OCI-M1 (cell line): ENCODE data around the gene TMEM92.
"Not testable (repeated sequence)": the region's sequence is repeated elsewhere in the genome, so short reads cannot be mapped to it uniquely, and the experiment has no call there.

Source experiments
- DNase-seq: peaks from one replicate; lab custom pipeline; 2025; lab: John Stamatoyannopoulos, UW

The TMEM92 gene

DNA sequence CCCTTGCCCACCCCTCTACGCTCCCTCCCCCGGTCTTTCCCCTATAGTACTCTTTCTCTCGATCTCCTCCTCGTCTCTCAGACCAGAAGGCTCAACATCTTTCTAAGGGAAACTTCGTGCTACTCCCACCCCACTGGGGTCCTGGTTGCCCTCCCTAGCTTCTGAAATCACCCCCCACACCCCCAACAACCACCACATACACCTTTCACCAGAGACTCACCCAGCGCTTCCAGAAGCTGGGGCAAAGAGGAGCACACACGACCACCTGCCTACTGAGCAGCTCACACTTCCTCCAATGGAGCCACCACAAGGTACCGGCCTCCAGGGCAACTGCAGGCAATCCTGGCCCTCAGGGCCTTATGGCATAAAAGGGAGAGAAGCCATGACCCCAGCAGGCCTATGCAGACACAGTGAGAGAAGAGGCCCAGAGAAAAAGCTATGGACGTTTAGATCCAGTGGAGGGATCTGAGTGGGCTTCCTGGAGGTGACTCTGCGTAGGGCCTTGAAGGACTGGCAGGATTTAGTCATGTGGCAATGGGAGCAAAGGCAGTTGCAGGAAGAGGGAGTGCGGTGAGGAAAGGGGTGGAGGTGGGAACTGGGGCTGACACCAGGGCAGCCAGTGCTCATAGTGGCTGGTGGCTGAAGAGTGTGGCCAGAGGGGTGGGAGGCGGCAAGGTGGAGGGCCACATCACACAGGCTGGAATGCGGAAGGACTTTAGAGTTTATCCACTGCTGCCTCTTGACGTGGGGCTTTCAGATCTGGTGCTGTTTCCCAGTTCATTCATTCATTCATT lies 12.1 kb upstream of the TMEM92 start:
- DNase-seq, result no peak

DNA sequence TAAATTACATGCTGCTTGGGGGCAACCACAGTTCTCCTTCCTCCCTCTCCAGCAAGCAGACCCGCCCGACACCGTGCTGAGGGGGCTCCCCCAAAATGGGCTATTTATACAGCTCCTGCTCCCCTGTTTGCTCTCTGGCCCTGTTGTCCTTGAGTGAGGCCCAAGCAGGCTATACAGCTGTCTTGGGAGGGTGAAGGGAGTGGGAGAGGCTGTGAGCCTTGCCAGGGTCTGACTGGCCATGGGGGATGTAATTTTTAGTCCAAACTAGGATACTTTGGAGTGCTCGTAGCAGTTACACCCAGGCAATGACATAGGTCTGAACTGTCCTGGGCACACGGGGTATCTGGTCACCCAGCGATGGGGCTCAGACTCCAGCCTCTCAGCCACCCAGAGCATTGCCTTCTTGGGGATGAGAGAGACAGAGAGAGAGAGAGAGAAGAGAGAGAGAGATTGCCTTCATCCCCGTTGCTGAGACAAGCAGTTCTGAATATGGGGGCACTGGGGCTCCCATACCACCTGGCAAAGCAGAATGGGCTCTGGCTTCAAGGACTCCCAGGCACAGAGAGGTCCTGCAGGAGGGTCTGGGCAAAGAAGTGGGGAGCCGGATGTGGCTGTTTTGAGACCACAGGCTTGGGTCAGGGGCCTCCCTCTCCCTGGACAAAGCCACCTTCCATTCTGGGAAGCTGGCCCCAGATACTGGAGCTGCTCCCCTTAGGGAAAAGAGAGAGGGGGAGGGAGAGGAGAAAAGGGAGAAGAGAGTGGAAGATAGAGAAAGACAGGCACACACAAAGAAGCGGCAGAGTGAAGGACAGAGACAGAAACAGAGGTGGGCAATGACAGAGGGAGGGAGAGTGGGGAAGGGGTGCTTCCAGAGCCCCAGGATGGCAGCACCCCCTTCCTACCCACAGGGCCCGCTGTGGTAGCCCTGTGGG lies 10.7 kb upstream of the TMEM92 start:
- DNase-seq, result no peak

DNA sequence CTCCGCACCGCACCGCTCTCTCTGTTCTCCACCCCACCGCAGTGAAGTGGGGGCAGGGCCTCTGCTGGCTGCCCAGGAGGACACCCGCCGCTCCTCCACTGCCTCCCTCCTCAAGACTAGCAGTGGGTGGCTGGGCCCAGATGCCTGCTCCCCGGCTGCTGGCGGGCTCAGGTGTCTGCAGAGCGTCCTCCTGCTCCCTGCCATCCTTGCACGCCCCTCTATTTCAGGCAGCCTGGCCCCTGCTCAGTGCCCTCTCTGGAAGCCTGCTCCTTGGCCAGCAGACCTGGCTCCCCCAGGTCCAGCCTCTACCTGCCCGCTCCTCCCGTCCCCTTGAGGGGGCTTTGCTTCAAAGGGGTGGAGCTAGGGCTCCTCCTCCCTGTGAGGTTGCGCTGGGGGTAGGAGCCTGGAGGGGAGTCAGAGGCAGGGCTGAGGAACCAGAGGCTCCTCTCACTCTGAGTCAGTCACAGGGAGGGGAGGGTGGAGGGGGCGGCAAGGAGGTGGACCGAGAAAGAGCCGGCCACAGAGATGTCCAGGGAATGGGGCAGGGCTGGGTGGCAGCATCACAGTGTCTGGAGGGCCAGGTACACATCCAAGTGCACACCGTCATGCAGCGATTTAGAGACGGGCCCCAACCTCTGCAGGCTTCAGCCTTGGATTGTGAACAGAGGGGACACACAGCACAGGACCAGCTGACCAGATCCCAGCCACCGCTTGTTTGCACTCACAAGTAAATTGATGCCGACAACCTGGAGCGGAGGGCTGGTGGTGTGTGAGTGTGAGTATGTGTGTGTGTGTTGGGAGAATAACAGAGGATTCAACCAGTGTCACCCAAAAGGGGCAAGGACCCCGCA lies 9.8 kb upstream of the TMEM92 start:
- DNase-seq, result no peak

DNA sequence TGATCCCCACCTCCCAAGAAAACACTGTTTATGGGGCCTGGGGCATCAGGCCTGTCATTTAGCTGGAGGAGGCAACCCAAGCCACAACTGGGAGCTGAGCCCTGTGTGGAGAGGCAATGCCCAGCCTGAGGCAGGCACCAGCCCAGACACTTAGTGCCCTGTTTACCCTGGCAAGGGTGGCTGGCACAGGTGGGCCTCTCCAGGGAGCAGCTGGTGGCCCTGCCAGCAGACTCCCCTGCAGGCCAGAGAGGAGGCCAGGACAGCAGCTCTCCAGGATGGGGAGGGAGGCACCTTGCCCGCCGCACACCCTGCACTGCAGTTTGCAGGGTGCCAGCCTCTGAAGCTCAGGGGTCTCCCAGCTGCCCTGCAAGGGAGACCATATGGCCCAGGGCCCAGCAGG lies 9.1 kb upstream of the TMEM92 start:
- DNase-seq, result no peak

DNA sequence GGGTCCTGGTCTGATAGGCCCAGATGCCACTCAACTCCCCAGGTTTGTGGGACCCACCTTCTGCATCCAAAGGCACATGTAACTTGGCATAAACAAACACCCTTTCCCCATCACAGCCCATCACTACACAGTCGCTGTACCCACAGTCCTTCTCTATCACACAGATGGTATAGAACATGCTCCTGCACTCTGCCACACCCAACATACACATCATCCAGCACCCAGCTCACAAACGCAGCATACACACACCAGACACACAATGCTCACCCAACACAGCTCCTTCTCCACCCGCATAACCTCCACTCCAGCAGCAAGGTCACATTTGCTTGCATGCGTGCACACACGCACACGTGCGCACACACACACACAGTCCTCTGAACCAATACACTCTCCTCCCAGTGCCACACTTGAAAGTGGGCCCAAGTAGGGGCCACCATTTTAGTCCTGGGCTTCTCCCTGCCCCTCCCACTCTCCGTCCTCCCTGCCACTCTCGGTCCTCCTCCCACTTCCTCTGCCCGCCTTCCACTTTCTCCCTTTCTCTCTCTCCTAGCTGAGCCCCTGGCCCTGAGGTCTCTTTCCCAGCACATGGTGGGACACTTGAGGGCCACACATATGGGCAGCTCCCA lies 8.5 kb upstream of the TMEM92 start:
- no peak for DNase-seq

DNA sequence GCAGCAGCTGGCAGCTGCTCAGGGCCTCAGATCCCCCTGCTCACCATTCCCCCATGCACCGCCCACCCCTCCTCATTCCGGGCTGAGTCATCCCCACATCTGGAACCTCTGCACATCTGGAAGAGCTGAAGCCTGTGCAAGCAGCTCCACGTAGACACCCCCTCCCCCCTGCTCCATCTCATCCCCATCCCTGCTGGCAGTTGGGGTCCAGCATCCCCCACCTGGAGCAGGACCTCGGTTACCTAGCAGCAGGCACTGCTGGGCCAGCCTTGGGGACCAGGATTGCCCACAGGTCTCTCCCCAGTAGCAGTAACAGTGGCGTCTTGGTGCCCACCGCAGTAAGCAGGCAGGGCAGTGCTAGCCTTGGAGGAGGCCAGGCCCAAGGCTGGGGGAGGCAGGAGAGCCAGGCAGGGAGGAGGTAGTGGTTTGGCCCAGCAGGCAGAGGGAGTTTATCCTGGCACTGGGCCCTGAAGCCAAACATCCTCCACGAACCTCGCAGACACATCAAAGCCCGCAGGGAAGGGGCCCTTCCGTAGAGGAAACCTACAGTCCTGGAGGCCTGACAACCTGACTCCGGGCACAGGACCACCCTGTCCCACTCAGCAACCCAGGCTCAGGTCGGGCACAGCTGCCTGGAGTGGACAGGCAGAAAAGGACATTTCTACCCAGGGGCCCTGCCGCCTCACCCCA lies 7.7 kb upstream of the TMEM92 start:
- DNase-seq, result no peak

DNA sequence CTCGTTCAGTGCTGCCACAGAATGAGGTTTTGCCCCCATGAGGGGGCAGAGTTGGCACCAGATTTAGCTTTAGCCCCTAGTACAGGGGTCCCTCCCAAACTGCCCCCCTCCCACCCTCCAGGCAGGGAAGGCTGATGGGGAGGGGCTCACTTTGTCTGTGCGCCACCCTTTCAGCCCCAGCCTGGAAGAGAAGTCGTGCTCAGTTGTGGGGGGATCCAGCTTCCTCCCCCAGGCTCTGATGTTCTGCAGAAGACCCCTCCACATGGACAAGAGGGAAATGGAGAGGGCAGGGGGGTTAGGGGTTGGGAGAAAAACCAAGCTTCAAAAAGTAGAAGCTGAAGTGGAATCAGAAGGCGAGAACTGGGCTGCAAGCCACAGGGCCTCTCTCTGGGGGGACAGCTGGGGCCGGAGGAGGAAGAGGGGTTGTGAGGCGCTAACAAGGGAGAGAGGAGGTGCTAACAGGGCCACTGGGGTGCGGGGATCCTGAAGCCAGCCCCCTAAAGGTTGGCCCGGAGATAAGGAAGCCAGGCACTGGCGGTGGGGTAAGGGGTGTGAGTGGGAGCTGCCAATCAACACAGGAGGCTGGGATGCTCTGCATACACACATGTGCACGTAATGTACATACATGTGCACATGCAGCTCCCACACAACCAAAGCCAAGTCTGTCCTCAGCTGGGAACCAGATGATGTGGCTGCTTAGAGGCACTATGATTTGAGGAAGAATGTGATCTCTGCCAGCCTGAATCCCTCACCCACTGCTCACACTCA lies 7.0 kb upstream of the TMEM92 start:
- no peak for DNase-seq

DNA sequence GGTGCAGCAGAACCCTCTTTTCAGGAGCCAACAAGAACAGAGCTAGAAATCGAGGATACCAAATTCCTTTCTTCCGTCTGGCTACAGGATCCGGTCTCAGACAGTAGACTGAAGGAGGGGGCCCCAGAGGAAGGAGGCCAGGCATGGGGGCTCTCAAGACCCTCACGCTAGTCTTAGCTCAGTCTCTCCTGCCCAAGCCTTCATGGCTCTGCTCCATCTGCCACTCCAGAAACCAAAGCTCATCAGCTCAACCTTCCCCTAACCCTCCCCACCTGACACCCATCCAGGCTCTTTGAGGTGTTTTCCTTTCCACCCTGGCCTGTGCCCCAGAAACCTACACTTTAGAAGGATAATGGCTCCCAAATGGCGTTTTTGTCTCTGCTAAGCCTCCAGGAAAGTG lies 6.2 kb upstream of the TMEM92 start:
- no peak for DNase-seq

DNA sequence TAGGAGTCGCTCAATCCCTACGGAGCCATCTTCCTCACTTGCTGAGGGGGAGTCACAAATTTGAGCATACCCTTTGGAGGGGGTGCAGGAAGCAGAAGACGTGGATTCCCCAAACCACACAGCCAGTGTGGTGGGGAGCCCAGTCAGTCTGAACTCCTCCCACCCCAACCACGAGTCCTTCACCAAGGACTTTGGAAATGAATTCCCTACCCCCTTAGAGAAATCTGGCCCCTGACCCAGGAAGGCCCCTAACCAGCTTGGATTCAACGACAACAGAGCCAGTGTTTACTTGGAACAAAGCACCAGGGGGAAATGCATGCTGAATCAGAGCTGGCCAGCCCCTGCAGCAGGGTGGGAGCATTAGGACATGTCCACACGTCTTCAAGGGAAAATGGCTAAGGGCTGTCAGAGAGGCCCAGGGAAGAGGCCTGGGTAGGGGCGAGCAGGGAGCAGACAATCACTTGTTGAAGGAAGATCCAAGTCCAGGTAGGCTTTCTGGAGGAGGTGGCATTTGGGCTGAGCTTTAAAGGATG lies 5.5 kb upstream of the TMEM92 start:
- no peak for DNase-seq

DNA sequence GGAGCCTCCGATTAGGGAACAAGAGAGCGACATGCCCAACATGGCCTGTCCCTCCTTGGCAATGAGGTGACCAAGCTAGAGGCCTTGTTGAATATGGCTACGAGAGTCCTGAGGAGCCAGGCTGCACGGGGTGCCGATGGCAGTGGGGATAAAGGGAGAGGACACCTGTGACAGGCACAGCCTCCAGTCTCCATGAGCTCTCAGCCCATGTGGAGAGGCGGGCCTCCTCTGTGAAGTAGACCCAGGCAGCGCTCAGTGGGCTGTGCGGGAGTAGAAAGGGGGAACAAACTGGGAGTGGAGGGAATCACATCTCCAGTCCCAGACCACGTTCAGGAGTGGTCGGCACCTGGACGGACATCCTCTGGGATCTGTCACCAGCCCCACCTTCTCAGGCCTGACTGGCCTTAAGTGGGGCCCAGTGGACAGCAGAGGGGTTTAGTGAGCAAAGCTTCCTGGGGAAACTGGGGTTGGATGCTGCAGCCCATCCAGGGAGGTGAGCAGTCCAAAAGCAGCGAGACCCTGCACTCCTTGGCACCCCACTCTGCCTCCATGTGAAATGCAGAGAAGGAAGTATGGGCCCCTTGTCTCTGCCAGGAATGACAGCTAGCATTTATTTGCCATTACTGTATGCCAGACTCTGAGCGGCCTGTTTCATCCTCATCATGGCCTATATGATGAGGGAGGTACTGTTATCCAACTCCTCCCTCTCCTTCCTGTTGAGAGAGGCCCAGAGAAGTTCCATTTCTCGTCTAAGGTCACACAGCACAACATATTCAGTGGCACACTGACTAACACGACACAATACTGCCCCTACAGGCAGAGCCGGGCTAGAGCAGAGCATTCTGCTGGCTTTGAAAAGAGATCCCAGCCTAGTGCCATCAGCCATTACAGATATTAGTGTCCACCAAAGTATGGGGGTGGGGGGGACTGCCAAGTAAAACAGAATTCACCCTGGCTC lies 4.5 kb upstream of the TMEM92 start:
- DNase-seq, result peak; percentile 73

DNA sequence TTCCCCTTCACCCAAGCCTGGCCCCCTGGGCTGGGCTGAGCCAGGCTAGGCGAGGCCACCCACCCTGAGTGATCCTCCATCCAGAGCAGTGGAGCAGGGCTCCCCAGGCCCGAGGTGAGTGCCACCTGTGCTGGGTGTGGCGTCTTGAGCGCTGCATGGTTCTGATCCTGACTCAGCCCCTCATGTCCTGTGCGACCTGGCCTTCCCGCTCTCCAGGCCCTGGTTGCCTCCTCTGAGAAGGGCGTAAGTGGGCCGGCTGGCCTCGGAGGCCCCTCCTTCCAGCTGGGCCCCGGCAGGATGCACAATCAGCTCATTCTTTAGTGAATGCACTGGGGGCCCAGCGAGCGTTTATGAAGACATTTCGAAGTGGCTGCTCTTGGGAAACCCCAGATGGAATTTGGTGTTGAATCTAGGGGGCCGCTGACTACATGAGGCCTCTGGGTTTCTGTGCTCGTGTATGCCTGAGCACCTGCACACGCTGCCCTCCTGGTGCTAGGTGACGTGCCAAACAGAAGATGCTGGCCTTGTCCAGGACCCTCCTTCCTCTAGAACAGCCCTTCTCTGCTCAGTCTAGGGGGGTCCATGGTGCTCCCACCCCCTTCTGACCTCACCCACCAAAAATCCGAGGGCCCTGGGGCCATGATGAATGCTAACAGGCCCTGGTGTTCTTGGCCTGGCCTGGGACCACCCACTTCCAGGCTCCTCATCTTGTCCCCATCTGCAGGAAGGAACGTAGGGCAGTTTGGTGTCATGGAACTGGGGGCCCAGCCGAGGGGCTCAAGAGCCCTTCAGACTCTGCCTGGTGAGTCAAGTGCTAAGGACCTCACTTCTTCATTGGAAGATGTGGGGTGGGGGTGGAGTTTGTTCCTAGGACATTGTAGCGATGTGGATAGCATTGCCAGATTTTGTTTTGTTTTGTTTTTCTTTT lies 3.6 kb upstream of the TMEM92 start:
- no peak for DNase-seq

DNA sequence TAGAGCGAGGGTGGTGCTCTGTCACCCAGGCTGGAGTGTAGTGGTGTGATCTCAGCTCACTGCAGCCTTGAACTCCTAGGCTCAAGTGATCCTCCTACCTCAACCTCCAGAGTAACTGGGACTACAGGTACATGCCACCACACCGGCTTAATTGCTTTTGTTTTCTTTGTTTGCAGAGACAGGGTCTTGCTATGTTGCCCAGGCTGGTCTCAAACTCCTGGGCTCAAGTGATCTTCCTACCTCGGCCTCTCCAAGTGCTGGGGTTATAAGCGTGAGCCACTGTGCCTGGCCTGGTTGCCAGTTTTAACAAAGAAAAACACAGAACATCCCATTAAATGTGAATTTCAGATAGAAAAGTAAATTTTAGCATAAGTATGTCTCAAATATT lies 2.9 kb upstream of the TMEM92 start:
- not testable (repeated sequence) for DNase-seq

DNA sequence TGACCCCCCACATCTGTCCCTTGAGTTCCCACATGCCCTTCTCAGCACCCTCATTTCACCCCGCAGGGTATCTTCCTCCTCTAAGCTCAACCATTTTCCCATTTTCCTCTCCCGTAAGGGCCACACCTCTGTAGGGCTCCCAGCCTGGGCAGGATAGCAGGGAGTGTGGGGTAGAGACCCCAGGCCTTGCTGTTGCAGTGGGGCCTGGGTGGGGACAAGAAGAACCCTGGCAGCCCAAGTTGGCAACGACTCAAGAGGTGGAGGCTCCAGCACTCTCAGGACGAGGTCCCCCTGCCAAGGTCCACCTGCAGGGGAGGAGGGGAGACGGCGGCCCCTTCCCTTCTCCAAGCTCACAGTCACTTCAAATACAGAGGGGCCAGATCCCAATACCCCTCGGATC lies 2.0 kb upstream of the TMEM92 start:
- no peak for DNase-seq

DNA sequence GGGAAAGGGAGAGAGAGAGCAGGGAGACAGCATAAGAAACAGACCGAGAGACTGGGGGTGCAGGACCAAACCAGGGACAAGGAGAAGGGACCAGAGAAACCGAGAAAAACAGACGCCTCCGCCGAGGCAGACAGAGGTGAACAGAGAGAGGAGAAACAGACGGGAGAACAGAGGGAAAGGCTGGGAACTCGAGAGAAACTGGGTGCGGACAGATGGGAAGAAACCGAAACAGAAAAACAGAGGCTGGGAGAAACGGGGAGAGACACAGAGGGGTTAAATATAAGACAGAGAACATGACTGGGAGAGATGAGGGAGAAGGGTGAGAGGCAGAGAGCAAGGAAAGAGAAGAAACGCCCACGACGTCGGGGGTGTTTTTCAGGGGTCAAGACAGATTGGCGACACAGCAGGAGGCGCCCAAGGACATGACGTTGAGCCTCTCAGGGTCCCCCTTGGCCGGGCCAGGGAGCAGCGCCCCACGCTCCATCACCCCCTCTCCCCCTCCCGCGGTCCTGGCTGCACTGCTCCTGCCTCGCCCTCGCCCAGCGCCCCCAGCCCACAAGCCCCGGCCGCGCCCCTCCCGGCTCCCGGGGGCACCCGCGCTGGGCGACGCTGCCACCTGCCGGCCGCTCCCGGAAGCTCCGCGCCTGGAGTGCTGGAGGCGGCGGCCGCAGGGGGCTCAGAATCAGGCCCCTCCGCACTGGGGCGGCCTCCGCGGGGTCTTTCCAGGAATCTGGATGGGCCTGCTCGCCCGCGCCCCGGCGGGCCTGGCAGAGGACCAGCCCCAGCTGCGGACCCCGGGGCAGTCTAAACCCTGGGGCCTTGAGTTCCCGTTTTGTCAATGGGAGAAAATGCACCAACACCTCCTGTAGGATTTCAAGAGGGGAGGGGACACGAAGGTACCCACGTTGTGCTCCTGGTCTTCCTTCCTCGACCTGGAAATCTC lies 1.3 kb upstream of the TMEM92 start:
- DNase-seq, result peak; percentile 38

DNA sequence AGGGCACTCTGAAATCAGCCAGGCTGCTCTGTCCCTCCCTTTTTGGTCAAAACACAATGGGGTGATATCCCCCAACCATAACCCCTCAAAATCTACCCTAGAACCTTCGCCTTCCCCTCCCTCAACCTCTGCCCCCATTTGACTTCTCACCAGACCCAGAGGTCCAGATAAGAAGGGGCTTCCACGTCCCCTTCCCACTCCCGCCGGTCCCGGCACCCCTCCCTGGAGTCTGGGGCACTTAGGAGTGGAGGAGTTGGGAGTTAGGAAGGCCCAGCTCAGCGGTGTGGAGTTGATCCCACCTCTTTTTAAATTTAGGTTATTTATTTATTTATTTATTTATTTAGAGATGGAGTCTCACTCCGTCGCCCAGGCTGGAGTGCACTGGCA lies 619 bp upstream of the TMEM92 start:
- no peak for DNase-seq

DNA sequence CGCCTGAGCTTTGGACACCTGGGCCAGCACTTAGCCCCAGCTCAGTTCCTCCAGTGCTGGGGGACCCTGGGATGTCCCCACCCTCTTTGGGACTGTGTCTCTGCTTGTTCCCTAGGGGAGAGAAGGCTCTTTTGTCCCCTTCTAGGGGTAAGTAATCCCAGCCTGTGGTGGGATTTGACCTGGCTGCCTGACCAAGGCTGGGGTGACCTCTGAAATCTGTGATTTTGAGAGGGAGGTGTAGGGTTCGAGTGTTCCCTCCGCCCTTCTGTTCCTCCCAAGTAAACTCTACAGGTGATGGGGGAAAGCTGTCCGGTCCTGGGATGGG lies 593 bp downstream of the TMEM92 start:
- no peak for DNase-seq

DNA sequence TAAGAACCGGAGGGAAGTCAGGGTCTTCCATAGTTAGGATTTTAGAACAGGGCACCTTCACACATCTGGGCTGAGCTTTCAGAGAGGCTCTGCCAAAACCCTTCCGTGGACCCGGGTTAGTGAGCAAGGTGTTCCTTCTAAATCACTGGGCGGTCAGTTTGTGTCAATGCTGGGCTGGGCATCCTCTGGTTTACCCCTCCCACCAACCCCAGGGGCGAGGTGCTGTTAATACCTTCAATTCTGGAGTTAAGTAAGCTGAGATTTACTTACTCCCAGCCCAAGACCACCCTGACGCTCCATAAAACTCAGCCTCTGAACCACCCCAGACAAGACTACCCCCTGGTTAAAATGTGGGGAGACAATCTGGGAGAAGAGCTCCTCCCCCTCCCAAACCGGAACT lies 1.0 kb downstream of the TMEM92 start:
- no peak for DNase-seq
